ENCODE results near the gene ABCC1.

DNA sequence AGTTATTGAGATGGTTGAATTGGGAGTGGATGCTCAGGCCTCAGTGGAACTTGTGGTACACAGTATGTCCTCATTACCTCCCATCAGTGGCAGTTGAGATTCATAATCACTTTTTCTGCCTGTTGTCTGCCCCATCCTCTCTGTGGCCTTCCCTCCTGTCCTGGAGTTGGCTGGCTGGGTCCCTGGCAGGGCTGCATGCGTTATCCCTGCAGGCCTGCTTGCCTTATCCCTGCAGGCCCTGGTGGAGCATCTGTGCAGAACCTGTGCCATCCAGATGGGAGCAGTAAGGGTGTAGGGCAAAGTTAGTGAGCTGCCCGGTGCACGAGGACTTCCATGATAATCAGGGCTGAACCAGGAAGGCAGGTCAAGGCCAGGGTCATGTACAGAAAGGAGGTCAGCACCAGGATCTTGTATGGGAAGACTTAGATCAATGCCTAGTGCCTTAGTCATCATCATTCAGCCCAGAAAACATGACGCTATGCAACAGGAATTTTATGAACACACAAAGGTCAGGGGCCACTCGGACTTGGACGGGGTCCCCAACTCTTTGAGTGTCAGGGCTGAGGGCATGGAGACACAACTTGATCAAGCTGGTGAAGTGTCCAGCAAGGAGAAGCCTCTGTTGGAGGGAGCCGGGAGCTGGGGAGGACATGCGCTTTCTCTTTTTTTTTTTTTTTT lies 47.2 kb downstream of the ABCC1 start:
- no peak for TF ChIP-seq POLR2A (IDR thresholded peaks at IDR 0.05; ENCODE audit: low read length)
- TF ChIP-seq GATA1 (IDR thresholded peaks at IDR 0.05; ENCODE audit: low read depth, low read length): no peak
